NCI-H524 treated with DMSO at 0.1 percent for 48 hours (cell line): ENCODE results near the gene PDE9A.
A peak's percentile ranks its signal among the peaks of the same experiment; 100 is the strongest.

Experiments
- DNase-seq: peaks from one replicate; lab custom pipeline; 2025; lab: John Stamatoyannopoulos, UW

Gene PDE9A

GRCh38 chr21:42757422-42757821, 104.0 kb downstream of the PDE9A start:
- no peak for DNase-seq

GRCh38 chr21:42757826-42758655, 104.6 kb downstream of the PDE9A start:
- DNase-seq: no peak

GRCh38 chr21:42758721-42759593, 105.5 kb downstream of the PDE9A start:
- DNase-seq: no peak

GRCh38 chr21:42759594-42759927, 106.1 kb downstream of the PDE9A start:
- DNase-seq: no peak

GRCh38 chr21:42760361-42760950, 107.0 kb downstream of the PDE9A start:
- peak; percentile 92 for DNase-seq

- peak; percentile 50 for DNase-seq
These were observed 107.7 kb downstream of the PDE9A start for GRCh38 chr21:42760951-42761751.

GRCh38 chr21:42761776-42762335, 108.4 kb downstream of the PDE9A start:
- DNase-seq: no peak

GRCh38 chr21:42763581-42764442, 110.4 kb downstream of the PDE9A start:
- no peak for DNase-seq

GRCh38 chr21:42764443-42764760, 111.0 kb downstream of the PDE9A start:
- no peak for DNase-seq

GRCh38 chr21:42764883-42765282, 111.5 kb downstream of the PDE9A start:
- DNase-seq: no peak

GRCh38 chr21:42765656-42766055, 112.2 kb downstream of the PDE9A start:
- no peak for DNase-seq

GRCh38 chr21:42766739-42767560, 113.5 kb downstream of the PDE9A start:
- no peak for DNase-seq

- no peak for DNase-seq
These were observed 114.1 kb downstream of the PDE9A start for GRCh38 chr21:42767561-42767835.

- no peak for DNase-seq
These were observed 115.1 kb downstream of the PDE9A start for GRCh38 chr21:42768324-42769121.

GRCh38 chr21:42769183-42769819, 115.9 kb downstream of the PDE9A start:
- DNase-seq: no peak

- DNase-seq: no peak
These were observed 116.6 kb downstream of the PDE9A start for GRCh38 chr21:42769820-42770716.

- DNase-seq: no peak
These were observed 117.5 kb downstream of the PDE9A start for GRCh38 chr21:42770717-42771502.
